Kidney (tissue), 14 donors: ENCODE data around the gene PLCD1. TPM values are rescaled to one million over a fixed set of nuclear protein-coding genes. Genes with fewer than 3 reads are reported as not detected.

Experiments
- DNase-seq, 5 donors: peaks; one replicate each; pipeline ENCODE4 v3.0.0-alpha.2; 2013 to 2020
- FAIRE-seq: peaks from 2 replicates; lab custom pipeline; 2012; peaks lifted over from hg19 to GRCh38; lab: Jason Lieb, UNC
- H3K27ac ChIP-seq, 2 donors: one replicate each; pipeline ENCODE4 v1.7.0; 2013; ENCODE audit warnings: low read depth in 2 of 2, low read length in 2 of 2, inconsistent platforms in 1 of 2
- H3K27me3 ChIP-seq: one replicate; pipeline ENCODE4 v1.7.1; 2013; ENCODE audit warnings: low read length, inconsistent platforms; ENCODE audit not compliant: control insufficient read depth, insufficient read depth
- H3K36me3 ChIP-seq, 3 donors: one replicate each; pipeline versions ENCODE4 v1.7.0 to v1.7.1; 2013; ENCODE audit warnings: low read length in 3 of 3, control low read depth in 1 of 3, inconsistent platforms in 1 of 3; ENCODE audit not compliant: insufficient read depth in 3 of 3, control insufficient read depth in 2 of 3
- H3K4me1 ChIP-seq, 3 donors: one replicate each; pipeline versions ENCODE4 v1.7.0 to v1.7.1; 2013; ENCODE audit warnings: low read length in 3 of 3, inconsistent platforms in 1 of 3, low read depth in 1 of 3; ENCODE audit not compliant: control insufficient read depth in 2 of 3, insufficient read depth in 2 of 3
- H3K4me3 ChIP-seq, 3 donors: one replicate each; pipeline versions ENCODE4 v1.7.0 to v1.8.1; 2013; ENCODE audit warnings: low read length in 3 of 3, control low read depth in 1 of 3, inconsistent platforms in 1 of 3
- H3K9ac ChIP-seq, 3 donors: one replicate each; pipeline versions ENCODE4 v1.7.0 to v1.7.1; 2013; ENCODE audit warnings: low read length in 3 of 3, control low read depth in 1 of 3, inconsistent platforms in 1 of 3
- H3K9me3 ChIP-seq, 3 donors: one replicate each; pipeline versions ENCODE4 v1.7.0 to v1.7.1; 2013; ENCODE audit warnings: low read length in 3 of 3, control low read depth in 1 of 3, inconsistent platforms in 1 of 3; ENCODE audit not compliant: control insufficient read depth in 2 of 3, insufficient read depth in 1 of 3
- CTCF ChIP-seq: IDR thresholded peaks from 3 replicates; pipeline ENCODE4 v1.5.1; 2012; ENCODE audit warnings: mild to moderate bottlenecking, moderate library complexity, borderline replicate concordance; ENCODE audit not compliant: insufficient read depth; ENCODE audit errors: extremely low read depth
- intact Hi-C: fragments of 100-400 bp; cut with DNase I; formaldehyde crosslinking; loops from one replicate; pipeline ENCODE4 v1.11.1; 2022
- polyA plus RNA-seq: library from polyadenylated mRNA; stranded (reverse); fragments of 350-450 nt; fragmentation: Illumina TruSeq; extraction: RNeasy Lipid Tissue Mini Kit (QIAGEN cat#74804); gene quantifications from one replicate; pipeline ENCODE4 v1.2.3, GENCODE V29; 2014; ENCODE audit warnings: low read depth, low replicate concordance; ENCODE audit not compliant: insufficient read depth
- total RNA-seq: library from RNA; stranded (reverse); fragmentation: NEBNext Ultra II Directional; extraction: Animal tissue kit (Norgen Biotek cat#: 25700); gene quantifications from one replicate; pipeline ENCODE4 v1.2.1, GENCODE V29; 2021
- donor health status: control.
- donor health status: control.
- donor health status: control.
- donor health status: control.
- donor health status: control.
- donor health status: DM: yes; HTN: yes; CAD: no.
- donor health status: Normal renal cell carcinoma (clear cell type).

Gene PLCD1
- total and polyA plus RNA-seq, 2 donors from 2014 or later: 39.1 to 50.0 TPM

- H3K27me3 ChIP-seq: no peaks in the 10 kb centered on the region
- H3K4me3 ChIP-seq: no peak overlapping the region
- no peak for TF ChIP-seq CTCF
- FAIRE-seq: no peak
- H3K36me3 ChIP-seq: peaks cover 0 to 21% (median 13%) of the 10 kb centered on the region in 3 donors
- no peak for DNase-seq
- H3K9me3 ChIP-seq: no peaks in the 10 kb centered on the region
- H3K4me1 ChIP-seq: peaks cover 6 to 34% (median 29%) of the 10 kb centered on the region in 3 donors
- peak overlapping the region in 1 of 2 donors; percentile 45 for H3K27ac ChIP-seq
- no peak overlapping the region for H3K9ac ChIP-seq
- intact Hi-C loops: loop anchor here (10.0 kb wide), 1 partner anchor 114 kb away; no protein-coding TSS in a partner anchor
These were observed 60.4 kb downstream of the PLCD1 start for GRCh38 chr3:37968813-37969595.

GRCh38 chr3:37968199-37968598 lies 61.2 kb downstream of the PLCD1 start:
- no peak overlapping the region for H3K4me3 ChIP-seq
- H3K9me3 ChIP-seq: no peaks in the 10 kb centered on the region
- intact Hi-C loops: loop anchor here (10.0 kb wide), 1 partner anchor 113 kb away; no protein-coding TSS in a partner anchor
- no peak for TF ChIP-seq CTCF
- peaks cover 0 to 14% (median 9%) of the 10 kb centered on the region in 3 donors for H3K36me3 ChIP-seq
- H3K27me3 ChIP-seq: no peaks in the 10 kb centered on the region
- FAIRE-seq (no peak), DNase-seq (no peak)
- H3K9ac ChIP-seq: no peak overlapping the region
- peaks cover 8 to 34% (median 29%) of the 10 kb centered on the region in 3 donors for H3K4me1 ChIP-seq
- H3K27ac ChIP-seq: peak overlapping the region in 1 of 2 donors; percentile 45

- no peaks in the 10 kb centered on the region for H3K27me3 ChIP-seq
- TF ChIP-seq CTCF: peak; percentile 77
- H3K27ac ChIP-seq: no peak overlapping the region
- H3K36me3 ChIP-seq: peaks cover 0 to 11% (median 9%) of the 10 kb centered on the region in 3 donors
- peaks cover 11 to 40% (median 37%) of the 10 kb centered on the region in 3 donors for H3K4me1 ChIP-seq
- intact Hi-C loops: loop anchor here (10.0 kb wide), 1 partner anchor 113 kb away; no protein-coding TSS in a partner anchor
- FAIRE-seq (no peak), DNase-seq (peak; percentile 75 to 84 (median 81))
- H3K9ac ChIP-seq: peak overlapping the region in 1 of 3 donors; percentile 7
- no peaks in the 10 kb centered on the region for H3K9me3 ChIP-seq
- H3K4me3 ChIP-seq: no peak overlapping the region
These were observed 62.1 kb downstream of the PLCD1 start for GRCh38 chr3:37967260-37967881.
